Measurements from ENCODE around the gene AP2A1. TPM values are rescaled to one million over a fixed set of nuclear protein-coding genes. Genes with fewer than 3 reads are reported as not detected.

Gene AP2A1
- total and polyA plus RNA-seq, 4 donors, result 31.5 to 87.2 (median 54.4) TPM

DNA sequence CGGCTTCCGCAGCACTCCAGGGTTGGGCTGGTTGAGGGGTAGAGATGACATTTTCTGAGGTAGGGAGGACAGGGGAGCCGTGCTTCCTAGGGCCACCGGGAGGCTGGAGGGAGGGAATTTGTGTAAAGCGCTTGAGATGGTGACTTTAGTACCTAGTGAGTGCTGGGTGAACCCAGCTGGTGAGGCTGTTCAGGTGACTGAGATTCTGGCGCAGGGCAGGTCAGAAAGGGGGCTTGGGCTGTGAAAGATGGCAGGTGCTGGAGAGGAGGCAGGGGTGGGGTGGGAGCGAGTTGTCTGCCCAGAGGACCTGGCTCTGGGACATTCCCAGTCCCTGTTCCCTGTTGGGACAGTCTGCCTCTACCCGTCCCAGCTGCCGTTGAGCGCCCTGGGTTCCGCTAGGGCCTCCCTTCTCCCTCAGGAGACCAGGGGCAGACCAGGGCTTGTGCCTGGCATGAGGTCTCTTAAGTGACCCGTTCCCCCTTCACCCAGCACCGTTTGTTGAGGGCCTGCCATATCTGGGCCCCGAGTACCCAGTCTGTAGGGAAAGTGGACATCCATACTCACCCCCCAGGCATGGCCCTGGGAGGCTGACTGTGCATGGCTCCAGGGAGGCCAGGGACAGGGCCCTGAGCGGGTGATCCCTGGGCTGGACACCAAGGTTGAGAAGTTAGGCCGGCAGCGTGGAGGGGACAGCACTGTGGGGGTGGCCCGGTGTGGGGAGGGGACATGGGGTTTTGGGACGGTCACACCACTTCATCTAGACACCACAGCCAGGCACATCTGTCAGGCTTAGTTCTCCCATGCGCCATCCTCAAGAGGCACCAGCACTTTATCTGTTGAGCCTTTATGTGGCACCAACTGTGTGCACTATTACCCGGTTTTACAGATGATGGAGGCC is 89.1 kb downstream of the AP2A1 start:
- no peak for ATAC-seq (ENCODE audit: insufficient read depth, low FRiP score)
- Histone ChIP-seq H3K4me1 (ENCODE audit: control insufficient read depth in 5 of 5, insufficient read depth in 5 of 5, low read length in 5 of 5) (peaks cover 0 to 25% (median 13%) of the 10 kb centered on the region in 5 donors), H3K9ac (ENCODE audit: insufficient read depth in 1 of 2, low read length in 2 of 2) (no peak overlapping the region), H3K4me3 (no peak overlapping the region), H3K9me3 (ENCODE audit: control insufficient read depth in 4 of 4, insufficient read depth in 3 of 4, low read length in 3 of 4) (no peaks in the 10 kb centered on the region), H3K27ac (ENCODE audit: low read depth in 1 of 2, low read length in 1 of 2) (no peak overlapping the region), H3K27me3 (ENCODE audit: control insufficient read depth in 3 of 3, insufficient read depth in 3 of 3, low read length in 2 of 3) (no peaks in the 10 kb centered on the region), H3K36me3 (ENCODE audit: control insufficient read depth in 4 of 4, insufficient read depth in 4 of 4, low read length in 4 of 4) (peaks cover 0 to 56% (median 30%) of the 10 kb centered on the region in 4 donors)
- WGBS, 2 donors, result 86 to 87% methylated on average over 21 of the region's 21 CpGs
- TF ChIP-seq, protein P1, sequence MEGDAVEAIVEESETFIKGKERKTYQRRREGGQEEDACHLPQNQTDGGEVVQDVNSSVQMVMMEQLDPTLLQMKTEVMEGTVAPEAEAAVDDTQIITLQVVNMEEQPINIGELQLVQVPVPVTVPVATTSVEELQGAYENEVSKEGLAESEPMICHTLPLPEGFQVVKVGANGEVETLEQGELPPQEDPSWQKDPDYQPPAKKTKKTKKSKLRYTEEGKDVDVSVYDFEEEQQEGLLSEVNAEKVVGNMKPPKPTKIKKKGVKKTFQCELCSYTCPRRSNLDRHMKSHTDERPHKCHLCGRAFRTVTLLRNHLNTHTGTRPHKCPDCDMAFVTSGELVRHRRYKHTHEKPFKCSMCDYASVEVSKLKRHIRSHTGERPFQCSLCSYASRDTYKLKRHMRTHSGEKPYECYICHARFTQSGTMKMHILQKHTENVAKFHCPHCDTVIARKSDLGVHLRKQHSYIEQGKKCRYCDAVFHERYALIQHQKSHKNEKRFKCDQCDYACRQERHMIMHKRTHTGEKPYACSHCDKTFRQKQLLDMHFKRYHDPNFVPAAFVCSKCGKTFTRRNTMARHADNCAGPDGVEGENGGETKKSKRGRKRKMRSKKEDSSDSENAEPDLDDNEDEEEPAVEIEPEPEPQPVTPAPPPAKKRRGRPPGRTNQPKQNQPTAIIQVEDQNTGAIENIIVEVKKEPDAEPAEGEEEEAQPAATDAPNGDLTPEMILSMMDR (IDR thresholded peaks at IDR 0.05; ENCODE audit: control extremely low read depth, extremely low read depth), result no peak
- no peak for DNase-seq

DNA sequence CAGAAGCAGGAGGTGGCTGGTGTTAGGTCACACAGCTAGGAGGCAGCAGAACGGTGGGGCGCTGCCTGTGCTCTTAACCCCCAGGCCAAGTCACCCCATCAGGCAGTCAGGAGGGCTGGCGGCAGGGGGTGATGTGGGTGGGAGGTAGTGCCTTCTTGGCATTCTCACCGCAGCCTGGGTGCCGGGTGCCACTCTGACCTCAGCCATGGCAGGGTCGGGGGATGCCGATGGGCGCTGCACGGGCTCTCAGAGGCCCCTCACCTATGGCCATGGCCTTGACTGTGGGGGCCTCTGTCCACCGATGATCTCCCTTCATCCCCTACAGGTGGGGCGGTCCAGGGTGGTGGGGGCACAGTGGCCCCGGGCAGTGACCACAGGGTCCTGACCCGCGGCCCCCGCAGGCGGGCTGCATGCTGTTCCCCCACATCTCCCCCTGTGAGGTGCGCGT is 89.8 kb downstream of the AP2A1 start:
- H3K9ac ChIP-seq (ENCODE audit: insufficient read depth in 1 of 2, low read length in 2 of 2), result no peak overlapping the region
- no peak for ATAC-seq (ENCODE audit: insufficient read depth, low FRiP score)
- no peaks in the 10 kb centered on the region for H3K27me3 ChIP-seq (ENCODE audit: control insufficient read depth in 3 of 3, insufficient read depth in 3 of 3, low read length in 2 of 3)
- H3K36me3 ChIP-seq (ENCODE audit: control insufficient read depth in 4 of 4, insufficient read depth in 4 of 4, low read length in 4 of 4), result peaks cover 0 to 62% (median 32%) of the 10 kb centered on the region in 4 donors
- H3K27ac ChIP-seq (ENCODE audit: low read depth in 1 of 2, low read length in 1 of 2), result no peak overlapping the region
- TF ChIP-seq, protein P1 (IDR thresholded peaks at IDR 0.05; ENCODE audit: control extremely low read depth, extremely low read depth), result no peak
- H3K4me1 ChIP-seq (ENCODE audit: control insufficient read depth in 5 of 5, insufficient read depth in 5 of 5, low read length in 5 of 5), result peaks cover 0 to 28% (median 13%) of the 10 kb centered on the region in 5 donors
- no peak overlapping the region for H3K4me3 ChIP-seq
- no peaks in the 10 kb centered on the region for H3K9me3 ChIP-seq (ENCODE audit: control insufficient read depth in 4 of 4, insufficient read depth in 3 of 4, low read length in 3 of 4)
- 93 to 94% methylated on average over 17 to 18 of the region's 18 CpGs for WGBS, 2 donors
- no peak for DNase-seq

Small RNA genes within 50 kb of the gene (small RNA-seq; reads per million reads assigned to genes)
- gene MIR4749 (ENCODE audit: low replicate concordance) (not detected), gene MIR6799 (ENCODE audit: low replicate concordance) (not detected), gene RNU6-841P (ENCODE audit: low replicate concordance) (not detected)

Other genes starting within 250 kb of the AP2A1 start
- 10 to 100 TPM; 14.1 to 39.2 TPM for gene RCN3, start 239.0 kb upstream of the AP2A1 start, total RNA-seq
- gene RCN3, start 239.0 kb upstream of the AP2A1 start, polyA plus RNA-seq, result 10 to 100 TPM; 29.3 to 32.6 TPM
- gene NOSIP, start 186.4 kb upstream of the AP2A1 start, total RNA-seq, result 10 to 100 TPM; 40.9 to 48.1 TPM
- 10 to 100 TPM; 77.1 to 84.2 TPM for gene NOSIP, start 186.4 kb upstream of the AP2A1 start, polyA plus RNA-seq
- 10 to 100 TPM in 1 of 2 donors, 1 to 10 TPM in 1; 5.1 to 11.7 TPM for gene PRRG2, start 185.7 kb upstream of the AP2A1 start, total RNA-seq
- gene PRRG2, start 185.7 kb upstream of the AP2A1 start, polyA plus RNA-seq, result 10 to 100 TPM in 1 of 2 donors, 1 to 10 TPM in 1; 9.0 to 10.5 TPM
- gene PRR12, start 175.8 kb upstream of the AP2A1 start, total RNA-seq, result 10 to 100 TPM; 18.0 to 32.4 TPM
- gene PRR12, start 175.8 kb upstream of the AP2A1 start, polyA plus RNA-seq, result 10 to 100 TPM in 1 of 2 donors, 1 to 10 TPM in 1; 7.6 to 15.5 TPM
- 10 to 100 TPM; 26.3 to 71.6 TPM for gene RRAS, start 126.9 kb upstream of the AP2A1 start, total RNA-seq
- 100 to 1,000 TPM; 140 to 180 TPM for gene RRAS, start 126.9 kb upstream of the AP2A1 start, polyA plus RNA-seq
- gene SCAF1, start 124.8 kb upstream of the AP2A1 start, total RNA-seq, result 10 to 100 TPM; 22.5 to 80.2 TPM
- gene SCAF1, start 124.8 kb upstream of the AP2A1 start, polyA plus RNA-seq, result 10 to 100 TPM; 24.3 to 26.7 TPM
- gene IRF3, start 101.1 kb upstream of the AP2A1 start, total RNA-seq, result 10 to 100 TPM; 52.8 to 97.3 TPM
- gene IRF3, start 101.1 kb upstream of the AP2A1 start, polyA plus RNA-seq, result 10 to 100 TPM; 70.7 to 92.2 TPM
- gene BCL2L12, start 101.1 kb upstream of the AP2A1 start, total RNA-seq, result 10 to 100 TPM in 1 of 2 donors, 1 to 10 TPM in 1; 3.5 to 26.1 TPM
- 10 to 100 TPM; 18.3 to 23.5 TPM for gene BCL2L12, start 101.1 kb upstream of the AP2A1 start, polyA plus RNA-seq
- 100 to 1,000 TPM; 124 to 130 TPM for gene PRMT1, start 89.7 kb upstream of the AP2A1 start, total RNA-seq
- 100 to 1,000 TPM; 122 to 254 TPM for gene PRMT1, start 89.7 kb upstream of the AP2A1 start, polyA plus RNA-seq
- gene ADM5, start 77.4 kb upstream of the AP2A1 start, total RNA-seq, result 1 to 10 TPM in 1 of 2 donors, under 1 TPM in 1; 0.60 to 4.2 TPM
- gene ADM5, start 77.4 kb upstream of the AP2A1 start, polyA plus RNA-seq, result 1 to 10 TPM; 2.5 to 3.5 TPM
- gene CPT1C, start 75.9 kb upstream of the AP2A1 start, total RNA-seq, result 1 to 10 TPM; 3.6 to 5.9 TPM
- gene CPT1C, start 75.9 kb upstream of the AP2A1 start, polyA plus RNA-seq, result 1 to 10 TPM; 2.7 to 3.4 TPM
- under 1 TPM; 0.23 to 0.83 TPM for gene TSKS, start 3.7 kb upstream of the AP2A1 start, total RNA-seq
- under 1 TPM; 0.56 to 0.65 TPM for gene TSKS, start 3.7 kb upstream of the AP2A1 start, polyA plus RNA-seq
- gene FUZ, start 46.3 kb downstream of the AP2A1 start, total RNA-seq, result 10 to 100 TPM; 33.9 to 36.8 TPM
- gene FUZ, start 46.3 kb downstream of the AP2A1 start, polyA plus RNA-seq, result 10 to 100 TPM; 18.4 to 26.5 TPM
- gene MED25, start 51.3 kb downstream of the AP2A1 start, total RNA-seq, result 10 to 100 TPM; 43.6 to 75.2 TPM
- gene MED25, start 51.3 kb downstream of the AP2A1 start, polyA plus RNA-seq, result 10 to 100 TPM; 42.6 to 52.6 TPM
- 100 to 1,000 TPM in 1 of 2 donors, 10 to 100 TPM in 1; 77.4 to 115 TPM for gene PTOV1, start 84.2 kb downstream of the AP2A1 start, total RNA-seq
- gene PTOV1, start 84.2 kb downstream of the AP2A1 start, polyA plus RNA-seq, result 100 to 1,000 TPM in 1 of 2 donors, 10 to 100 TPM in 1; 62.9 to 101 TPM
- 100 to 1,000 TPM in 1 of 2 donors, 10 to 100 TPM in 1; 44.7 to 120 TPM for gene PNKP, start 100.6 kb downstream of the AP2A1 start, total RNA-seq
- 10 to 100 TPM; 53.3 to 75.1 TPM for gene PNKP, start 100.6 kb downstream of the AP2A1 start, polyA plus RNA-seq
- 10 to 100 TPM in 1 of 2 donors, 1 to 10 TPM in 1; 6.7 to 39.5 TPM for gene AKT1S1, start 110.4 kb downstream of the AP2A1 start, total RNA-seq
- gene AKT1S1, start 110.4 kb downstream of the AP2A1 start, polyA plus RNA-seq, result 10 to 100 TPM; 32.2 to 46.4 TPM
- gene TBC1D17, start 110.7 kb downstream of the AP2A1 start, total RNA-seq, result 10 to 100 TPM; 23.3 to 52.9 TPM
- gene TBC1D17, start 110.7 kb downstream of the AP2A1 start, polyA plus RNA-seq, result 10 to 100 TPM; 27.6 to 37.1 TPM
- 1 to 10 TPM; 3.6 to 3.7 TPM for gene IL4I1, start 129.9 kb downstream of the AP2A1 start, total RNA-seq
- 10 to 100 TPM in 1 of 2 donors, 1 to 10 TPM in 1; 3.8 to 21.2 TPM for gene IL4I1, start 129.9 kb downstream of the AP2A1 start, polyA plus RNA-seq
- 10 to 100 TPM in 1 of 2 donors, 1 to 10 TPM in 1; 7.0 to 31.3 TPM for gene ATF5, start 162.2 kb downstream of the AP2A1 start, total RNA-seq
- gene ATF5, start 162.2 kb downstream of the AP2A1 start, polyA plus RNA-seq, result 10 to 100 TPM; 36.5 to 49.1 TPM
- gene NUP62, start 162.5 kb downstream of the AP2A1 start, total RNA-seq, result 10 to 100 TPM; 37.4 to 38.5 TPM
- gene NUP62, start 162.5 kb downstream of the AP2A1 start, polyA plus RNA-seq, result 10 to 100 TPM; 16.2 to 45.9 TPM
- 1 to 10 TPM; 1.5 to 6.5 TPM for gene SIGLEC11, start 194.2 kb downstream of the AP2A1 start, total RNA-seq
- 1 to 10 TPM; 1.3 to 5.0 TPM for gene SIGLEC11, start 194.2 kb downstream of the AP2A1 start, polyA plus RNA-seq